IPS DF 6.9 (cell line): ENCODE data around the gene SPTB.
A peak's percentile ranks its signal among the peaks of the same experiment; 100 is the strongest.

Source experiments
- DNase-seq: peaks from one replicate; pipeline ENCODE4 v3.0.0-alpha.2; 2013; ENCODE audit warnings: low read depth, low spot score
- H3K27ac ChIP-seq: one replicate; pipeline ENCODE4 v1.5.1; 2013; ENCODE audit warnings: low read length, control low read depth
- H3K27me3 ChIP-seq: 2 replicates; pipeline ENCODE4 v1.6.1; 2013; ENCODE audit warnings: mild to moderate bottlenecking, low read length; ENCODE audit not compliant: control insufficient read depth, insufficient read depth
- H3K36me3 ChIP-seq: 2 replicates; pipeline ENCODE4 v1.6.1; 2013; ENCODE audit warnings: low read length; ENCODE audit not compliant: control insufficient read depth, insufficient read depth
- H3K4me1 ChIP-seq: 2 replicates; pipeline ENCODE4 v1.6.1; 2013; ENCODE audit warnings: low read length; ENCODE audit not compliant: control insufficient read depth, insufficient read depth
- H3K4me3 ChIP-seq: 2 replicates; pipeline ENCODE4 v1.5.1; 2013; ENCODE audit warnings: mild to moderate bottlenecking, low read length
- H3K9me3 ChIP-seq: 2 replicates; pipeline ENCODE4 v1.6.1; 2013; ENCODE audit warnings: low read length, inconsistent platforms; ENCODE audit not compliant: control insufficient read depth, insufficient read depth
- WGBS: extraction: QIAGEN DNeasy Blood & Tissue Kit; methylation state at CpG from one replicate; pipeline ENCODE4 v1.1.7; 2013; ENCODE audit warnings: mixed read lengths, missing lambda C conversion rate; ENCODE audit not compliant: insufficient read length, insufficient coverage; 5-methylcytosine and 5-hydroxymethylcytosine counted together

SPTB gene

DNA sequence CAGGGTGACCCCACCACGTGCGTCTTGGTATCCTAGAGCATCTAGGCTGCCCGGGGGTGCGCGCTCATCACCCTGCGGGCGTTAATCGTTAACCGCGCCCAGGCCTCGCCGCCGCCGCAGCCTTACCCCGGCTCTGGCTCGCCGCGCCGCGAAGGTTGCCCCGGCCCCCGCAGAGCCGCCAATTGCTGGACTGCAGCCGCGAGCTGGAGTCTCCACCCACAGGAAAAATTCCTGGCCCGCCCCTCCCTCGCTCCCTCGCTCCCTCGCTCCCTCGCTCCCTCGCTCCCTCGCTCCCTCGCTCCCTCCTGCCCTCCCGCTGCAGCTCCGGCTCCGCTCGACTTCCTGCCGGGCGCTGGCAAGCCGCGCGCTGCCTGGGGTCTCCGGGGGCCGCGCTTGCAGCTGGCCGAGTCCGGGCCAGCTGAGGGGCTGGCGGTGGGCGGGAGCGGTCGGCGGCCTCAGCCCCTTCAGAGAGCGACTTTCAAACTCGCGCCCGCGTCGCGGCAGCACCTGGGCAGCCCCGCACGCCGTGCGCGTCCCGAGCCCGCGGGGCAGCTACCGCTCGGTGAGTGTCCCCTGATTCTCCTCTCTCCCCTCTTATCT lies 175.5 kb downstream of the SPTB start, which contains the start of gene PLEKHG3:
TSS of gene PLEKHG3 (plus strand) at position 282 of the 600 bp plus-strand sequence. CDS start 23,208 bp downstream, outside the sequence.
- Histone ChIP-seq H3K4me1 (peaks cover 18% of the 10 kb centered on the region), H3K4me3 (peak within 1 kb of the TSS; percentile 88), H3K9me3 (no peaks in the 10 kb centered on the region), H3K27ac (no peak within 1 kb of the TSS), H3K36me3 (no peaks in the 10 kb centered on the region), H3K27me3 (no peaks in the 10 kb centered on the region)
- DNase-seq, result no peak
- WGBS, result no CpG with 5 or more reads among the region's 69 CpGs

DNA sequence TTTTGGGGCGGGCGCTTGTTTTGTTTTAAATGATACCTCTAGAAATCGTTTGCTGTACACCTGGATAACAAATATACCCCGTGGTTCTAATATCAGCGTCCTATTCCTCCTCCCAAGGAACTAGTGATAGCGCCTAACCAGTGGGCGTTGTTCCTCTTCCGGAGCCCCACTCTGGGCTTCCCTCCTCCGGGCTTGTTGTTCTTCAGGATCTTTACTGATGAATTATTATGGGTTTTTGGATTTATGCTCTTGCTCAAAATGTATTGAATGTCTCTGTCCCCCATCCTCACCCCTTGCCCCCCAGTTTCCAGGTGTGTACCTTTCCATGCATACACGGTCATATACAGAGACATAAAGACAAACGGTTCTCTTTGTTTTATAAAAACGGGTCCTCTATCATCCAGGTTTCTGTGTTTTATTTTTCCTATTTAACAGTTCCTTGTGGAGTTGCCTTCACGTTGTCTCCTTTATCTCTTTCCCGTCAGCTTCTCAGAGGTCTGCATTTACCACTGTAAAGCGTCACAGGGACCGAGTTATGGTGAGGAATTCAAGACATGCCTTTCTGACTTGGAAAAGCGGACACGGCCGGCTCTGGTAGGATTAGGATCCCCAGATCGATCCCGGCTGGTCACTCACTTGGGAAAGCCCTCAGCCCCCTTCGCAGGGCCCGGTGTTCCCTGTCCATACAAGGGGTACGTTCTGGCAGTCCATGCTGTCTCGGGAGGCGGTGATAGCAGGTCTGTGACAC lies 176.1 kb downstream of the SPTB start:
- Histone ChIP-seq H3K27ac (no peak overlapping the region), H3K27me3 (no peaks in the 10 kb centered on the region), H3K36me3 (no peaks in the 10 kb centered on the region), H3K9me3 (no peaks in the 10 kb centered on the region), H3K4me3 (peak overlapping the region; percentile 88), H3K4me1 (peaks cover 12% of the 10 kb centered on the region)
- DNase-seq, result no peak
- WGBS, result no CpG with 5 or more reads among the region's 26 CpGs

DNA sequence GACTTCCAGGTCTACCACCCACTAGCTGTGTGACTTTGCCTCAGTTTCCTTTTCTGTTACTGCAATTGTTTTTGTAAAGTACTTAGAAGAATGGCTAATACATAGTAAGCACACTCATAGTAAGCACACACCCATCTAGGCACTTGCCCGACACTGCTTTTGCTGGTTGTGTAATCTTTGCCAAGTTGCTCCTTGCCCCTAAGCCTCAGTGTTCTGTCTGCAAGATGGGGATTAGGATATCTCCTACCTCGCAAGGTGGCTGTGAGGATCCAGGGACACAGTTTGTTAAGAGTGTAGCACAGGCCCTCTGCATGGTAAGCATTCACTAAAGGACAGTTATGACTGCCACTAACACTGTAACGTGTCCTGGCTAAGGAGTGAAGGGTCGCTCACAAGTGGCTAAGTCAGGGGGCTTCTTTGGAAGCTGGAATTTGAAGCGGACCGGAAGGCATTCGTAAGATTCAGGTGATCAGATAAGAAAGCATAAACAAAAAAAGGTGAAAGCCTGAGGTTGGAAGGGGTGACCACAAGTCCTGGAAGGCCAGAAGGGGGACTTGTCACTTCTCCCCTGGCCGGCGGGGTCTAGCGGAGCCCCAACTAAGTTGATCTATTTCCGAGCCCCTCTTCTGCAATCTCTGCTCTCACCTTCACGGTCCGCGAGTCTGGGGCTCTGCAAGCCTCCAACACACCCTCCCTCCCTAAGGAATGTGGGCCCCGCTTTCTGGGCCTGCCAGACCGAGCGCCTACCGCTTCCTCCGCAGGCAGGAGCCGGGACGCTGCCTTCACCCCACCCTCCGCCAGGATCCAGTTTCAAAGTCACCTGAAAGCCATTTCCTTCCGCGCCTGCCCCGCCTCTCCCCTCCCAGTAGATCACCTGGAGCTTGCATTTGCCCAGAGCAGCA lies 177.0 kb downstream of the SPTB start:
- Histone ChIP-seq H3K9me3 (no peaks in the 10 kb centered on the region), H3K27me3 (no peaks in the 10 kb centered on the region), H3K4me1 (peaks cover 12% of the 10 kb centered on the region), H3K4me3 (peak overlapping the region; percentile 88; the same call in 1 of the 2 replicates), H3K27ac (no peak overlapping the region), H3K36me3 (no peaks in the 10 kb centered on the region)
- DNase-seq, result no peak
- no CpG with 5 or more reads among the region's 25 CpGs for WGBS

DNA sequence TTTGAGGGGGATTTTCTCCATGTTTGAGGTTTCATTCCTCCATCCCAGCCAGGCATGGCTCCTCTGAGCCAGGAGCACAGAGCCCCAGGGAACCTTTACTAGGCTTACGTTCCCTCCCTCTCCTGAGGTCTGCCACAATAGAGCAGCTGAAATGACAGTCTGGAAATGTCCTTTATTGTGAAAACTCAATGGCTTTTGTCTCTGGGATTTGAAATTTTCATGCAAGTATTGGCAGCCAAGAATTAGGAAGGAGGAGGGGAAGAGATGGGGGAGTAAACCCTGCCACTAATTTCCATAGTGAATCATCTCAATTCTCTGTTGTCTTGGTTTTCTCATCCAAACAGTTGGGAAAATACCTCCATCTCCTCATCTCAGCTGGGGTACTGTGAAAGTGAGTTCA lies 178.0 kb downstream of the SPTB start:
- no peaks in the 10 kb centered on the region for H3K9me3 ChIP-seq
- no peaks in the 10 kb centered on the region for H3K36me3 ChIP-seq
- peaks cover 8% of the 10 kb centered on the region; the same call in 1 of the 2 replicates for H3K4me1 ChIP-seq
- H3K4me3 ChIP-seq, result no peak overlapping the region
- no peaks in the 10 kb centered on the region; the same call in 1 of the 2 replicates for H3K27me3 ChIP-seq
- no CpG with 5 or more reads among the region's 1 CpG for WGBS
- no peak overlapping the region for H3K27ac ChIP-seq
- DNase-seq, result no peak

DNA sequence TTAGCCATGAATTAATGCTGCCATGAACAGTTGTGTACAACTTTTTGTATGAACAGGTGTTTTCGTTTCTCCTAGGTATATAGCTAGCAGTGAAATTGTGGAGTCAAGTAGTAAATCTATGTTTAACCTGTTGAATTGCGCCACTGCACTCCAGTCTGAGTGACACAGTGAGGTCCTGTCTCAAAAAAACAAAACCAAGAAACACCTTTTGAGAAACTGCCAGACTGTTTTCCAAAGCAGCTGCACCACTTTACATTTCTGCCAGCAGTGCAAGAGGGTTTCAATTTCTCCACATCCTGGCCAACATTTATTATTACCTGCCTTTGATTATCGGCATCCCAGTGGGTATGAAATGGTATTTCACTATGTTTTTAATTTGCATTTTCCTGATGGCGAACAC lies 178.8 kb downstream of the SPTB start:
- H3K36me3 ChIP-seq, result no peaks in the 10 kb centered on the region
- H3K27ac ChIP-seq, result no peak overlapping the region
- H3K4me3 ChIP-seq, result no peak overlapping the region
- no peak for DNase-seq
- H3K9me3 ChIP-seq, result no peaks in the 10 kb centered on the region
- 0 out of 2 replicates have a peak, but pooled peaks cover 5% of the 10 kb centered on the region for H3K4me1 ChIP-seq
- WGBS, result no CpG with 5 or more reads among the region's 4 CpGs
- no peaks in the 10 kb centered on the region; the same call in 1 of the 2 replicates for H3K27me3 ChIP-seq

- Histone ChIP-seq H3K4me3 (no peak overlapping the region), H3K27ac (no peak overlapping the region), H3K27me3 (no peaks in the 10 kb centered on the region; the same call in 1 of the 2 replicates), H3K36me3 (no peaks in the 10 kb centered on the region), H3K4me1 (0 out of 2 replicates have a peak, but pooled peaks cover 4% of the 10 kb centered on the region), H3K9me3 (no peaks in the 10 kb centered on the region)
- no CpG with 5 or more reads among the region's 2 CpGs for WGBS
- no peak for DNase-seq
These were observed 179.4 kb downstream of the SPTB start for GRCh38 chr14:64700290-64700689.

DNA sequence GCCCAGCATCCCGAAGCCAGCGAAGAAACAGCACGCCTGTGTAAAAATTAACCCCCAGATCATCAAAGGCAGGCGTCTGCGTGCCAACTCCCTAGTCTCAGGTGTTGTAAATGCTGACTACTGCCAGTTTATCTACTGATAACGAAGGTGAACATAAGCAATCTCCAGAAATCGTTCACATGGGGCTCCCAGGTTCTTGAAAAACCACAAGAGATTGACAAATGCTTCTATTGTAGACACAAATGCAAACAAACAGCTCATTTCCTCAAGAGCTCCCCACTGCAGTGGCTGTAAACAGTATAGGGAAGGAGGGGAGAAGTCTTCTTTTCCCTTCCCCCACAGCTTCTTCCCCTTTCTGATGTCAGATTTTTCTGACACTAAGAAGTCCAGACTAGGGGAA lies 180.8 kb downstream of the SPTB start:
- DNase-seq, result no peak
- Histone ChIP-seq H3K27me3 (no peaks in the 10 kb centered on the region; the same call in 1 of the 2 replicates), H3K36me3 (no peaks in the 10 kb centered on the region), H3K4me1 (0 out of 2 replicates have a peak, but pooled peaks cover 4% of the 10 kb centered on the region), H3K27ac (no peak overlapping the region), H3K4me3 (no peak overlapping the region), H3K9me3 (no peaks in the 10 kb centered on the region)
- no CpG with 5 or more reads among the region's 7 CpGs for WGBS

DNA sequence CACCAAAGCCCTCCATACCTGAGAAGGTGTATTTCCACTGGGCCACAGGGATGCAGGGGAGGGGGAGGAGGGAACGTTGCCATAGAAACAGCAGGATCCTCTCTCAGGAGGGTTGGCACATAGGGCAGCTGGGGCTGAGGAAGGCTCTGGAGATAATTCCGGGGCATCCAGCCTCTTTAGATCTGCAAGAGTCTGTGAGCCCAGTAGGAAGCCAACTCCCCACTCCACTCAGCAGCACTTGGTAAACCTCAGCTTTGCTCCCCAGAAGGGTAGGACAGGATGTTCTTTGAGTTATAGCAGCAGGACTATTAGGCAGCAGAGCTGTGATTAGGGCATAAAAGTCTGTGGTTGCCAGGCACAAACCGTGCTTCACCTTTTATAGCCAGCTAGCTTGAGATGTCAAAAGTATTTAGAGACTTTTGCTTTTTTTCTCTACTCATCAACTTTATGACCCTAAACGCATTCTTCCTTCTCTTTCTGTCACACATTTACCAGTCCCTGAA lies 183.3 kb downstream of the SPTB start:
- H3K4me3 ChIP-seq, result no peak overlapping the region
- WGBS, result no CpG with 5 or more reads among the region's 4 CpGs
- no peaks in the 10 kb centered on the region for H3K36me3 ChIP-seq
- H3K27me3 ChIP-seq, result no peaks in the 10 kb centered on the region; the same call in 1 of the 2 replicates
- no peak for DNase-seq
- H3K27ac ChIP-seq, result no peak overlapping the region
- H3K9me3 ChIP-seq, result no peaks in the 10 kb centered on the region
- H3K4me1 ChIP-seq, result 0 out of 2 replicates have a peak, but pooled peaks cover 2% of the 10 kb centered on the region
